Measurements from ENCODE around the gene FAM107B.
A peak's percentile ranks its signal among the peaks of the same experiment; 100 is the strongest.

The FAM107B gene

DNA sequence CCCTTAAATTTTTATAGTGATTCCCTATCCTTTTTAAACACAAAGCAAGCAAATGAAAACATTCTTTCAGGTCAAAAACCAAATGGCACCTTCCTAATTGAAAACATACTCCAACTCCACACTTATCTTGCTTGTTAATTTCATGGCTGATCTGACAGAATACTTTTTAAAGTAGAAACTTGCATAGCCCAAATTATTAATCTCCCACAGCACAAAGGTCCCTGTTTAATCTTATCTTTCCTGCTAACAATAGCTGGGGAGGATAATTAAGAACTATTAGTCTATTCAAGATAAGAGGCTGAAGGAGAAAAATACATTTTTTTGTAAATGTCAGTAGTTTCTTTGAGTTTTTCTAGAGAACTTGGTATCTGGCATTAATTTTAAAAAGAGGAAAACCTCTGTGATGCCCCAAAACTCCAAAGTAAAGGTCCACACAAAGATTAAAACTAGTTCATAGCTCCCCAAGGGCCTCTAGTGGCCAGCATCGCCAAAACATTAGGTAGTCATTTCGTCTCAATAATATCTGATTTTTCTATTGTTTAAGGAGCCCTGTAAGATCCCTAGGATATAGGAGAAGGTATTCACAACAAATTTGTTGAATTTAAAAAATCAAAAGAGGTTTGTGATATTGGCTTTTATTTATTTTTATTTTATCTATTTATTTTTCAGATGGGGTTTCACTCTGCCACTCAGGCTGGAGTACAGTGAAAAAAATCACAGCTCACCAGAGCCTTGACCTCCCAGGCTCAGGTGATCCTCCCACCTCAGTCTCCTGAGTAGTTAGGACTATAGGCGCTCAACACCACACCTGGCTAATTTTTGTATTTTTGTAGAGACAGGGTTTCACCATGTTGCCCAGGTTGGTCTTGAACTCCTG lies 48.4 kb upstream of the FAM107B start:
- no peak for TF ChIP-seq ZNF565 (CRISPR knock-in tag; conservative IDR thresholded peaks at IDR 0.05; ENCODE audit: low read depth)
- no peak for TF ChIP-seq OSR1 (CRISPR knock-in tag; IDR thresholded peaks at IDR 0.05)
- TF ChIP-seq, protein P1, sequence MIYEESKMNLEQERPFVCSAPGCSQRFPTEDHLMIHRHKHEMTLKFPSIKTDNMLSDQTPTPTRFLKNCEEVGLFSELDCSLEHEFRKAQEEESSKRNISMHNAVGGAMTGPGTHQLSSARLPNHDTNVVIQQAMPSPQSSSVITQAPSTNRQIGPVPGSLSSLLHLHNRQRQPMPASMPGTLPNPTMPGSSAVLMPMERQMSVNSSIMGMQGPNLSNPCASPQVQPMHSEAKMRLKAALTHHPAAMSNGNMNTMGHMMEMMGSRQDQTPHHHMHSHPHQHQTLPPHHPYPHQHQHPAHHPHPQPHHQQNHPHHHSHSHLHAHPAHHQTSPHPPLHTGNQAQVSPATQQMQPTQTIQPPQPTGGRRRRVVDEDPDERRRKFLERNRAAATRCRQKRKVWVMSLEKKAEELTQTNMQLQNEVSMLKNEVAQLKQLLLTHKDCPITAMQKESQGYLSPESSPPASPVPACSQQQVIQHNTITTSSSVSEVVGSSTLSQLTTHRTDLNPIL (CRISPR knock-in tag; IDR thresholded peaks at IDR 0.05; ENCODE audit: low read depth) = no peak
- 0 out of 2 replicates have a peak, but pooled peaks have one; percentile 17 for TF ChIP-seq ISL1 (CRISPR knock-in tag; IDR thresholded peaks at IDR 0.05)
- no peak for TF ChIP-seq SNAI2 (CRISPR knock-in tag; IDR thresholded peaks at IDR 0.05)
- TF ChIP-seq TCF4 (CRISPR knock-in tag; IDR thresholded peaks at IDR 0.05; ENCODE audit: borderline replicate concordance) = peak; percentile 86
- peak; percentile 81 for ATAC-seq

DNA sequence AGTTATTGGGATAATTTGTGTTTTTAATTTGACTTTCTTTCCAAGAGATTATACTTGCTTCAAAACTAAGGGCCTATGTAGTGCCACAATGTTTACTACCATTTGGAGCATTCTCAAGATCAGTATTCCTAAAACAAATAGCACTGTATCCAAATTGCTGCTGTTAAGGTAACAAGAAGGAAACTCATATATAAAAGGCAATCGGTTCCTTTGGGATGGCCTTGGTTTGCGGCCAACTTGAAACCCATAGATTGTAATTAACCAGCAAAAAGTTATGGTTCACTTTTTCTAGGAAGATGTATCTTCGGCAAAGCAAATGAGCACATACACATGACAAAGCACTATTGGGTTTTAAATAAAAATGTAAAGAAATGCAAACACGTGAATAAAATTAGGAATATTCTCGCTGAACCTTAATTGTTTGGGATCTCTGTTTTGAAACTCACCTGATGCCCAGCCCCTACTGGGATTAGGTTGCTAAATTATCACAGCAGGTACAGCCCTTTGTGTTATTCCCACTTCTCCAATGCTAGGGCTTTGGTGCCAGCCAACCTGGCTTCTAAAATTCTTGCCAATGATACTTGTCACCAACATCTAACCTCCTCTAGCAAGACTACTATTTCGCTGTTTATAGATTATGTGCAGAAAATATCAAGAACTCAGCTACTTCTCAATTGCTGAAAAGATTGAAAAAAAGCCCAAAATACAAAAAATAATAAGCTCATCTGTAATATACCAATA lies 47.1 kb upstream of the FAM107B start:
- ATAC-seq = no peak
- no peak for TF ChIP-seq ARNTL (CRISPR knock-in tag; IDR thresholded peaks at IDR 0.05; ENCODE audit: borderline replicate concordance, low read depth)
- TF ChIP-seq BACH2 (CRISPR knock-in tag; IDR thresholded peaks at IDR 0.05; ENCODE audit: borderline replicate concordance) = no peak
- TF ChIP-seq, protein P2, sequence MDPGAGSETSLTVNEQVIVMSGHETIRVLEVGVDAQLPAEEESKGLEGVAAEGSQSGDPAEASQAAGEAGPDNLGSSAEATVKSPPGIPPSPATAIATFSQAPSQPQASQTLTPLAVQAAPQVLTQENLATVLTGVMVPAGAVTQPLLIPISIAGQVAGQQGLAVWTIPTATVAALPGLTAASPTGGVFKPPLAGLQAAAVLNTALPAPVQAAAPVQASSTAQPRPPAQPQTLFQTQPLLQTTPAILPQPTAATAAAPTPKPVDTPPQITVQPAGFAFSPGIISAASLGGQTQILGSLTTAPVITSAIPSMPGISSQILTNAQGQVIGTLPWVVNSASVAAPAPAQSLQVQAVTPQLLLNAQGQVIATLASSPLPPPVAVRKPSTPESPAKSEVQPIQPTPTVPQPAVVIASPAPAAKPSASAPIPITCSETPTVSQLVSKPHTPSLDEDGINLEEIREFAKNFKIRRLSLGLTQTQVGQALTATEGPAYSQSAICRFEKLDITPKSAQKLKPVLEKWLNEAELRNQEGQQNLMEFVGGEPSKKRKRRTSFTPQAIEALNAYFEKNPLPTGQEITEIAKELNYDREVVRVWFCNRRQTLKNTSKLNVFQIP (CRISPR knock-in tag; IDR thresholded peaks at IDR 0.05; ENCODE audit: borderline replicate concordance, low read depth) = no peak
- no peak for TF ChIP-seq PATZ1 (CRISPR knock-in tag; IDR thresholded peaks at IDR 0.05; ENCODE audit: borderline replicate concordance)
- TF ChIP-seq TOX (CRISPR knock-in tag; IDR thresholded peaks at IDR 0.05; ENCODE audit: borderline replicate concordance) = no peak
- TF ChIP-seq RARB (CRISPR knock-in tag; IDR thresholded peaks at IDR 0.05) = no peak
- no peak for TF ChIP-seq ZFP3 (CRISPR knock-in tag; IDR thresholded peaks at IDR 0.05)
- no peak for TF ChIP-seq ESRRG (CRISPR knock-in tag; IDR thresholded peaks at IDR 0.05)
- no peak for TF ChIP-seq SNAI2 (CRISPR knock-in tag; IDR thresholded peaks at IDR 0.05)
- TF ChIP-seq, protein P1 (CRISPR knock-in tag; IDR thresholded peaks at IDR 0.05; ENCODE audit: low read depth) = no peak
- no peak for TF ChIP-seq ISL1 (CRISPR knock-in tag; IDR thresholded peaks at IDR 0.05)
- no peak for TF ChIP-seq ZFP30 (CRISPR knock-in tag; IDR thresholded peaks at IDR 0.05)
- no peak for TF ChIP-seq TCF4 (CRISPR knock-in tag; IDR thresholded peaks at IDR 0.05; ENCODE audit: borderline replicate concordance)
- TF ChIP-seq OSR1 (CRISPR knock-in tag; IDR thresholded peaks at IDR 0.05) = no peak
- no peak for TF ChIP-seq ZNF565 (CRISPR knock-in tag; conservative IDR thresholded peaks at IDR 0.05; ENCODE audit: low read depth)

DNA sequence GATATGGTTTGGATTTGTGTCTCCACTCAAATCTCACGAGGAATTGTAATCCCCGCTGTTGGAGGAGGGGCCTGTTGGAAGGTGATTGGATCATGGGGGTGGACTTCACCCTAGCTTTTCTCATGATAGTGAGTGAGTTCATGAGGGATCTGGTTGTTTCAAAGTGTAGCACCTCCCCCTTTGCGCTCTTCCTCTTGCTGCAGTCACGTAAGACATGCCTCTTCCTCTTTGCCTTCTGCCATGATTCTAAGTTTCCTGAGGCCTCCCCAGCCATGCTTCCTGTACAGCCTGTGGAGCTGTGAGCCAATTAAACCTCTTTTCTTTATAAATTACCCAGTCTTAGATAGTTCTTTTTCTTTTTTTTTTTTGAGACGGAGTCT lies 46.1 kb upstream of the FAM107B start:
- no peak for ATAC-seq
- TF ChIP-seq ZC3H10 (CRISPR knock-in tag; IDR thresholded peaks at IDR 0.05) (no peak), TCF4 (CRISPR knock-in tag; IDR thresholded peaks at IDR 0.05; ENCODE audit: borderline replicate concordance) (no peak), GLIS3 (CRISPR knock-in tag; IDR thresholded peaks at IDR 0.05) (no peak), SNAI2 (CRISPR knock-in tag; IDR thresholded peaks at IDR 0.05) (no peak), PATZ1 (CRISPR knock-in tag; IDR thresholded peaks at IDR 0.05; ENCODE audit: borderline replicate concordance) (no peak), CSDC2 (CRISPR knock-in tag; IDR thresholded peaks at IDR 0.05) (no peak), ISL1 (CRISPR knock-in tag; IDR thresholded peaks at IDR 0.05) (no peak), OSR1 (CRISPR knock-in tag; IDR thresholded peaks at IDR 0.05) (no peak), ZNF70 (CRISPR knock-in tag; IDR thresholded peaks at IDR 0.05) (no peak), ESRRG (CRISPR knock-in tag; IDR thresholded peaks at IDR 0.05) (no peak)
- TF ChIP-seq, protein P2 (CRISPR knock-in tag; IDR thresholded peaks at IDR 0.05; ENCODE audit: borderline replicate concordance, low read depth) = no peak

All from SK-N-SH treated with all-trans-retinoic acid at 6 μM for 48 hours (cell line).